Pons (tissue), 1 donor: Measurements from ENCODE around the gene KHSRP.
A peak's percentile ranks its signal among the peaks of the same experiment; 100 is the strongest.
"Not testable (repeated sequence)": the region's sequence is repeated elsewhere in the genome, so short reads cannot be mapped to it uniquely, and the experiment has no call there.

Source experiments
- DNase-seq: peaks from one replicate; pipeline ENCODE4 v3.0.0-alpha.2; 2016; ENCODE audit warnings: low spot score

The KHSRP gene

GRCh38 chr19:6451583-6452222, 27.1 kb upstream of the KHSRP start:
- no peak for DNase-seq

GRCh38 chr19:6450166-6450565, 25.6 kb upstream of the KHSRP start:
- DNase-seq: no peak

GRCh38 chr19:6448045-6448444, 23.4 kb upstream of the KHSRP start:
- no peak for DNase-seq

- DNase-seq: no peak
These were observed 21.8 kb upstream of the KHSRP start for GRCh38 chr19:6446452-6446851.

GRCh38 chr19:6443986-6444385, 19.4 kb upstream of the KHSRP start:
- no peak for DNase-seq

- DNase-seq: no peak
These were observed 17.6 kb upstream of the KHSRP start for GRCh38 chr19:6442087-6442688.

GRCh38 chr19:6440905-6441304, 16.3 kb upstream of the KHSRP start:
- no peak for DNase-seq

- no peak for DNase-seq
These were observed 15.1 kb upstream of the KHSRP start for GRCh38 chr19:6439743-6440142.

GRCh38 chr19:6433663-6434062, 9.1 kb upstream of the KHSRP start, which contains the start of gene SLC25A41:
TSS of gene SLC25A41 (minus strand) at chr19:6433763. CDS start at chr19:6433693, 70 bp downstream.
- no peak for DNase-seq

GRCh38 chr19:6433165-6433564, 8.6 kb upstream of the KHSRP start:
- no peak for DNase-seq

GRCh38 chr19:6431891-6432290, 7.3 kb upstream of the KHSRP start:
- DNase-seq: no peak

GRCh38 chr19:6429419-6430221, 5.0 kb upstream of the KHSRP start:
- no peak for DNase-seq

- not testable (repeated sequence) for DNase-seq
These were observed 4.2 kb upstream of the KHSRP start for GRCh38 chr19:6428692-6429418.

- DNase-seq: no peak
These were observed 2.5 kb upstream of the KHSRP start for GRCh38 chr19:6427131-6427530.

GRCh38 chr19:6425732-6426620, 1.4 kb upstream of the KHSRP start:
- no peak for DNase-seq

- DNase-seq: peak; percentile 100
These were observed 524 bp upstream of the KHSRP start for GRCh38 chr19:6424939-6425731.

GRCh38 chr19:6423499-6424194, 964 bp downstream of the KHSRP start:
- peak; percentile 24 for DNase-seq

GRCh38 chr19:6421075-6422014, 3.3 kb downstream of the KHSRP start:
- DNase-seq: no peak

- no peak for DNase-seq
These were observed 6.1 kb downstream of the KHSRP start for GRCh38 chr19:6418562-6418932.
